CD4-positive, alpha-beta memory T cell (primary cell): ENCODE data around the gene SETBP1. TPM values are rescaled to one million over a fixed set of nuclear protein-coding genes. Genes with fewer than 3 reads are reported as not detected.

Experiments used
- CTCF ChIA-PET: fragments of 350-600 bp; sonication (Branson Sonifier 250); formaldehyde crosslinking; loops from one replicate; lab custom pipeline; 2021; ENCODE audit warnings: inconsistent platforms; ENCODE audit not compliant: partially characterized antibody; lab: Charles Lee
- POLR2A ChIA-PET: fragments of 350-600 bp; sonication (Branson Sonifier 250); formaldehyde crosslinking; loops from one replicate; lab custom pipeline; 2021; ENCODE audit not compliant: partially characterized antibody; lab: Charles Lee
- DNase-seq, 5 donors: peaks; one replicate each; pipeline versions ENCODE4 v3.0.0 to v3.0.0-alpha.2; 2020 to 2022; ENCODE audit warnings: mixed read lengths in 1 of 5
- H3K27ac ChIP-seq: one replicate; pipeline ENCODE4 v1.7.0; 2013; ENCODE audit warnings: low read depth, low read length
- H3K27me3 ChIP-seq: 2 replicates; pipeline ENCODE4 v1.7.0; 2013; ENCODE audit warnings: mild to moderate bottlenecking, low read length, moderate library complexity; ENCODE audit not compliant: insufficient read depth
- H3K36me3 ChIP-seq: 2 replicates; pipeline ENCODE4 v1.7.0; 2013; ENCODE audit warnings: mild to moderate bottlenecking, low read length, moderate library complexity; ENCODE audit not compliant: insufficient read depth
- H3K4me1 ChIP-seq: 2 replicates; pipeline ENCODE4 v1.7.0; 2013; ENCODE audit warnings: mild to moderate bottlenecking, low read length, moderate library complexity; ENCODE audit not compliant: insufficient read depth
- H3K4me3 ChIP-seq, 2 donors: one replicate each; pipeline ENCODE4 v1.7.0; 2013; ENCODE audit warnings: low read length in 2 of 2, mild to moderate bottlenecking in 1 of 2
- H3K9me3 ChIP-seq, 2 donors: one replicate each; pipeline ENCODE4 v1.7.0; 2013; ENCODE audit warnings: low read length in 2 of 2, control low read depth in 1 of 2; ENCODE audit not compliant: control insufficient read depth in 1 of 2
- H3K27ac Mint-ChIP-seq, 7 donors: one replicate each; pipeline ENCODE4 v1.8.0; 2020 to 2021; ENCODE audit warnings: mixed read lengths in 7 of 7, mild to moderate bottlenecking in 6 of 7, inconsistent platforms in 3 of 7, moderate library complexity in 3 of 7
- H3K27me3 Mint-ChIP-seq, 2 donors: one replicate each; pipeline ENCODE4 v1.8.0; 2020 to 2021; ENCODE audit warnings: mixed read lengths in 2 of 2
- H3K36me3 Mint-ChIP-seq, 2 donors: one replicate each; pipeline ENCODE4 v1.8.0; 2020 to 2021; ENCODE audit warnings: mixed read lengths in 2 of 2, inconsistent platforms in 1 of 2, mild to moderate bottlenecking in 1 of 2
- H3K4me1 Mint-ChIP-seq, 4 donors: one replicate each; pipeline ENCODE4 v1.8.0; 2020 to 2021; ENCODE audit warnings: mixed read lengths in 4 of 4, mild to moderate bottlenecking in 1 of 4
- H3K4me3 Mint-ChIP-seq, 8 donors: one replicate each; pipeline ENCODE4 v1.8.0; 2020 to 2021; ENCODE audit warnings: mixed read lengths in 8 of 8, mild to moderate bottlenecking in 7 of 8, moderate library complexity in 6 of 8, inconsistent platforms in 3 of 8
- H3K9me3 Mint-ChIP-seq, 8 donors: one replicate each; pipeline ENCODE4 v1.8.0; 2020 to 2021; ENCODE audit warnings: mixed read lengths in 8 of 8, mild to moderate bottlenecking in 5 of 8, inconsistent platforms in 3 of 8, moderate library complexity in 1 of 8
- intact Hi-C: fragments of 100-400 bp; cut with micrococcal nuclease; formaldehyde crosslinking; loops from one replicate; pipeline ENCODE4 v1.15.1; 2023
- polyA plus RNA-seq, 2 donors: library from polyadenylated mRNA; unstranded; fragments of 300-500 nt; fragmentation: Illumina TruSeq; gene quantifications; one replicate each; pipeline ENCODE4 v1.2.3, GENCODE V29; 2021
- total RNA-seq, 2 experiments: library from RNA; stranded (reverse); gene quantifications; one replicate each; pipeline ENCODE4 v1.2.3, GENCODE V29; 2021

The SETBP1 gene
- total and polyA plus RNA-seq, 4 experiments from 2014 or later: 0.03 to 0.21 (median 0.09) TPM; not detected in 1

DNA sequence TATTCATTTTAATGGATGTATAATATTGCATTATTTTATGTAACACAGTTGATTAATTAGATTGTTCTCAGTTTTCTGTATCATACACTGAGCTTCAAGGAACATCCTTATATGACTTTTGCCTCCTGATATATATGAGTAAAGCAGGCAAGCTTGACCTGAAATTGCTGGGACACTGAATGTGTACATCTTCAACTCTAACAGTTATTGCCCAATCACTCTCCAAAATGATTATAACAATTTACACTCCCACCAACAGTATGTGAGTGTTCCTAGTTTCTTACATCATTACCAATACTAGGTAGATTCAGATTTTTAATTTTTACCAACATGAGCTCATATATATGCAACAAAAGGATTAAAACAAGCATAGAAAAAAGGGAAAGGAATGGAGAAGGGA, 379.4 kb downstream of the SETBP1 start:
- no peaks in the 10 kb centered on the region for H3K27me3 ChIP-seq
- H3K36me3 ChIP-seq: no peaks in the 10 kb centered on the region
- CTCF ChIA-PET: no interaction called here
- Mint-ChIP-seq H3K4me3 (no peak overlapping the region), H3K9me3 (peaks cover 0 to 3% (median 0%) of the 10 kb centered on the region in 8 donors), H3K4me1 (no peaks in the 10 kb centered on the region), H3K27me3 (no peaks in the 10 kb centered on the region), H3K36me3 (no peaks in the 10 kb centered on the region), H3K27ac (no peak overlapping the region)
- no peaks in the 10 kb centered on the region for H3K9me3 ChIP-seq
- H3K27ac ChIP-seq: no peak overlapping the region
- DNase-seq: no peak
- intact Hi-C loops: no loop called here
- H3K4me3 ChIP-seq: no peak overlapping the region
- POLR2A ChIA-PET: no interaction called here
- no peaks in the 10 kb centered on the region for H3K4me1 ChIP-seq

DNA sequence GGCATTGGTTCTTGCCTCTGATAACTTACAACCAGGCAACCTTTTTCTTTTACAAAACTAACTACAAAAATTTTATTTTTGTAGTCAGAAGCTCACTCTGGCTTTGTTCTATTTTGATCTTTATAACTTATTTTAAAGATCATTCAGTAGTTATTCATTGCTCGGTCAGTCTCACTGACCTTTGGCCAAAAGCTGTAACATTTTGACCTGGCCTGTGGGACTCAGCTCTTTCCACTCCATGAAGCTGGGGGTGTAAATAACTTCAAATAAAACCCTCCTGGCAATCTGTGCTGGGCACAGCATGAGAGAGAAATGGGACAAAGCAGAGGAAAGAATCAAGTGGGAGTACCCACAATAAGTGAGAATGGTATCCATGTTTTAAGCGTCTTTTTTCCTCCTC, 380.7 kb downstream of the SETBP1 start:
- H3K27ac ChIP-seq: no peak overlapping the region
- H3K4me3 Mint-ChIP-seq: no peak overlapping the region
- H3K4me1 ChIP-seq: no peaks in the 10 kb centered on the region
- peaks cover 0 to 3% (median 0%) of the 10 kb centered on the region in 8 donors for H3K9me3 Mint-ChIP-seq
- no peaks in the 10 kb centered on the region for H3K27me3 ChIP-seq
- CTCF ChIA-PET: no interaction called here
- no peak overlapping the region for H3K4me3 ChIP-seq
- no peaks in the 10 kb centered on the region for H3K36me3 Mint-ChIP-seq
- no peaks in the 10 kb centered on the region for H3K9me3 ChIP-seq
- no peak for DNase-seq
- no peaks in the 10 kb centered on the region for H3K4me1 Mint-ChIP-seq
- intact Hi-C loops: no loop called here
- no peaks in the 10 kb centered on the region for H3K27me3 Mint-ChIP-seq
- no peaks in the 10 kb centered on the region for H3K36me3 ChIP-seq
- POLR2A ChIA-PET: no interaction called here
- no peak overlapping the region for H3K27ac Mint-ChIP-seq

DNA sequence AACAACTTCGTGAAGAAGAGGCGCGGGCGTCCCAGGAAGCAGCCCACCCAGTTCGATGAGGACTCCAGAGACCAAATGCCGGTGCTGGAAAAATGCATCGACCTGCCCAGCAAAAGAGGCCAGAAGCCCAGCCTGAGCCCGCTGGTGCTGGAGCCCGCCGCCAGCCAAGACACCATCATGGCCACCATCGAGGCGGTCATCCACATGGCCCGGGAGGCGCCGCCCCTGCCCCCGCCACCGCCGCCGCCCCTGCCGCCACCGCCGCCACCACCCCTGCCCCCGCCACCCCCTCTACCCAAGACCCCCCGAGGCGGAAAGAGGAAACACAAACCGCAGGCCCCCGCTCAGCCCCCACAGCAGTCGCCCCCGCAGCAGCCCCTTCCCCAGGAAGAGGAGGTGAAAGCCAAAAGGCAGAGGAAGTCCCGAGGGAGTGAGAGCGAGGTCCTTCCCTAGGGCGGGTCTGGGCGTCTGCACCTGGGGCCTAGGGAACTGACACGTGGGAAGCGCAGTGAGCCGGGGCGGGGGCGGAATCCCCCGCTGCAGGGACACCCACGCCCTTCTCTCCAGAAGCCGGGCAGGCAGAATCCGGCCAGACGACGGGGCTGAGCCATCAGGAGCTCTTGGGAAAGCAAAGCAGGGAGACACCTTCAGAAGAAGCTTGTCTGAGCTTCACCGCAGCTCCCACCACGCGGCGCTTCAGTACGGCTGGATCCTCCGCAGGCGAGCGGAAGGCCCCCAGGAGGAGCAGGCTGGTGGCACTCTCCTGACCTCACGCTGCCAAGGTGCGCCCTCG, 382.8 kb downstream of the SETBP1 start:
- peaks cover 0 to 3% (median 0%) of the 10 kb centered on the region in 8 donors for H3K9me3 Mint-ChIP-seq
- no peak overlapping the region for H3K4me3 Mint-ChIP-seq
- no peaks in the 10 kb centered on the region for H3K36me3 Mint-ChIP-seq
- no peaks in the 10 kb centered on the region for H3K36me3 ChIP-seq
- intact Hi-C loops: no loop called here
- no peaks in the 10 kb centered on the region for H3K4me1 Mint-ChIP-seq
- ChIA-PET POLR2A (no interaction called here), CTCF (no interaction called here)
- H3K27ac Mint-ChIP-seq: no peak overlapping the region
- DNase-seq: no peak
- H3K4me3 ChIP-seq: no peak overlapping the region
- no peaks in the 10 kb centered on the region for H3K9me3 ChIP-seq
- no peaks in the 10 kb centered on the region for H3K27me3 Mint-ChIP-seq
- no peaks in the 10 kb centered on the region for H3K4me1 ChIP-seq
- no peaks in the 10 kb centered on the region for H3K27me3 ChIP-seq
- no peak overlapping the region for H3K27ac ChIP-seq

GRCh38 chr18:45066210-45066609, 385.5 kb downstream of the SETBP1 start:
- intact Hi-C loops: no loop called here
- Histone ChIP-seq H3K4me1 (no peaks in the 10 kb centered on the region), H3K27me3 (no peaks in the 10 kb centered on the region), H3K36me3 (no peaks in the 10 kb centered on the region), H3K9me3 (no peaks in the 10 kb centered on the region), H3K27ac (no peak overlapping the region), H3K4me3 (no peak overlapping the region)
- POLR2A ChIA-PET: no interaction called here
- no peak for DNase-seq
- H3K4me1 Mint-ChIP-seq: no peaks in the 10 kb centered on the region
- no peak overlapping the region for H3K4me3 Mint-ChIP-seq
- no peaks in the 10 kb centered on the region for H3K36me3 Mint-ChIP-seq
- H3K9me3 Mint-ChIP-seq: peaks cover 0 to 2% (median 0%) of the 10 kb centered on the region in 8 donors
- H3K27ac Mint-ChIP-seq: no peak overlapping the region
- CTCF ChIA-PET: no interaction called here
- no peaks in the 10 kb centered on the region for H3K27me3 Mint-ChIP-seq

GRCh38 chr18:45066886-45067285, 386.2 kb downstream of the SETBP1 start:
- H3K9me3 Mint-ChIP-seq: peaks cover 0 to 2% (median 0%) of the 10 kb centered on the region in 8 donors
- intact Hi-C loops: no loop called here
- H3K4me1 ChIP-seq: no peaks in the 10 kb centered on the region
- H3K4me3 Mint-ChIP-seq: no peak overlapping the region
- no peak overlapping the region for H3K4me3 ChIP-seq
- H3K27me3 Mint-ChIP-seq: no peaks in the 10 kb centered on the region
- H3K27me3 ChIP-seq: no peaks in the 10 kb centered on the region
- POLR2A ChIA-PET: no interaction called here
- H3K9me3 ChIP-seq: no peaks in the 10 kb centered on the region
- CTCF ChIA-PET: no interaction called here
- no peak overlapping the region for H3K27ac ChIP-seq
- no peaks in the 10 kb centered on the region for H3K4me1 Mint-ChIP-seq
- H3K36me3 ChIP-seq: no peaks in the 10 kb centered on the region
- H3K36me3 Mint-ChIP-seq: no peaks in the 10 kb centered on the region
- no peak overlapping the region for H3K27ac Mint-ChIP-seq
- no peak for DNase-seq

DNA sequence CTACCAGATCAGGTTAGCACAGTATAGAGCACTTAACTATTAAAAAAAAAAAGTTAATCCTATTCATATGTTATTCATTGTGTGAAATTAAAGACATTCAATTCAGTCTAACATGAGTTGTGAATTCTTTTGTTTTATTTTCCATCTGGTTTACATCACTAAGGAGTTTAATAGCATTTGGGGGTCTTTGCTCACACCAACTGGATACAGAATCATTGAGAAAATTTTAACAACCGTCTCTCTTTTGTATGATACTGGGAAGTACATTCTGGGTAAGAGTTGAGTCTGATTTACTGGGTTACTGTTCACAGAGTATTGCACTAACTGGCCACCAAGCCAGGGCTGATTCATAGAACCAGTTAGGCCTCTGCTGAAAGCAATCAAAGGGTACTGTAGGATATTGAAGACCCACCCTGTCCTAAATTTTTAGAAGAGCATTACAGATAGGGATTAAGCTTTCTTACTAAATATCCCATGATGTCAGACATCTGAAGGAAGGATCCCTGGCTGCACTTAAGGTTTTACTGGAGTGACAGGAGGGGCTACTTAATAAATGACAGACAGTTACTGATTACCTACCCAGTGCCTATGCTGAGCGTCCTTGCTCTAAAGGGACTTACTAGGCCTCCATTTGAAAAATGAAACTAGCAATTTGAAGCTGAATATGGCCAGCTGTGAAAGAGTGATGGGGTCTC, 387.9 kb downstream of the SETBP1 start:
- no peak overlapping the region for H3K27ac ChIP-seq
- no peaks in the 10 kb centered on the region for H3K4me1 ChIP-seq
- intact Hi-C loops: no loop called here
- Mint-ChIP-seq H3K27ac (no peak overlapping the region), H3K36me3 (no peaks in the 10 kb centered on the region), H3K27me3 (no peaks in the 10 kb centered on the region), H3K4me1 (no peaks in the 10 kb centered on the region), H3K4me3 (no peak overlapping the region), H3K9me3 (peaks cover 0 to 2% (median 0%) of the 10 kb centered on the region in 8 donors)
- no peaks in the 10 kb centered on the region for H3K36me3 ChIP-seq
- ChIA-PET CTCF (no interaction called here), POLR2A (no interaction called here)
- no peaks in the 10 kb centered on the region for H3K27me3 ChIP-seq
- DNase-seq: no peak
- H3K4me3 ChIP-seq: no peak overlapping the region
- H3K9me3 ChIP-seq: no peaks in the 10 kb centered on the region

GRCh38 chr18:45069546-45069945, 388.9 kb downstream of the SETBP1 start:
- no peaks in the 10 kb centered on the region for H3K4me1 Mint-ChIP-seq
- H3K9me3 ChIP-seq: no peaks in the 10 kb centered on the region
- ChIA-PET CTCF (no interaction called here), POLR2A (no interaction called here)
- no peaks in the 10 kb centered on the region for H3K9me3 Mint-ChIP-seq
- no peaks in the 10 kb centered on the region for H3K36me3 Mint-ChIP-seq
- no peak overlapping the region for H3K27ac Mint-ChIP-seq
- no peak overlapping the region for H3K4me3 ChIP-seq
- H3K36me3 ChIP-seq: no peaks in the 10 kb centered on the region
- no peak overlapping the region for H3K27ac ChIP-seq
- H3K27me3 ChIP-seq: no peaks in the 10 kb centered on the region
- no peaks in the 10 kb centered on the region for H3K4me1 ChIP-seq
- H3K27me3 Mint-ChIP-seq: no peaks in the 10 kb centered on the region
- H3K4me3 Mint-ChIP-seq: no peak overlapping the region
- DNase-seq: no peak
- intact Hi-C loops: no loop called here
